D721Med (cell line): ENCODE measurements around the gene ITGA3.

Experiments
- DNase-seq: peaks from one replicate; pipeline ENCODE4 v3.0.0; 2011; ENCODE audit warnings: low spot score; ENCODE audit not compliant: insufficient read length
- FAIRE-seq: peaks from 2 replicates; lab custom pipeline; 2011; peaks lifted over from hg19 to GRCh38; lab: Jason Lieb, UNC
- TF ChIP-seq, protein P1 (sequence below): IDR thresholded peaks from 2 replicates; pipeline ENCODE4 v1.5.1; 2012; ENCODE audit warnings: mild to moderate bottlenecking, control low read depth; ENCODE audit not compliant: insufficient read depth; ENCODE audit errors: missing control alignments

Gene ITGA3

GRCh38 chr17:50027172-50027880 is 28.6 kb upstream of the ITGA3 start:
- DNase-seq (no peak), FAIRE-seq (no peak)
- TF ChIP-seq, protein P1, sequence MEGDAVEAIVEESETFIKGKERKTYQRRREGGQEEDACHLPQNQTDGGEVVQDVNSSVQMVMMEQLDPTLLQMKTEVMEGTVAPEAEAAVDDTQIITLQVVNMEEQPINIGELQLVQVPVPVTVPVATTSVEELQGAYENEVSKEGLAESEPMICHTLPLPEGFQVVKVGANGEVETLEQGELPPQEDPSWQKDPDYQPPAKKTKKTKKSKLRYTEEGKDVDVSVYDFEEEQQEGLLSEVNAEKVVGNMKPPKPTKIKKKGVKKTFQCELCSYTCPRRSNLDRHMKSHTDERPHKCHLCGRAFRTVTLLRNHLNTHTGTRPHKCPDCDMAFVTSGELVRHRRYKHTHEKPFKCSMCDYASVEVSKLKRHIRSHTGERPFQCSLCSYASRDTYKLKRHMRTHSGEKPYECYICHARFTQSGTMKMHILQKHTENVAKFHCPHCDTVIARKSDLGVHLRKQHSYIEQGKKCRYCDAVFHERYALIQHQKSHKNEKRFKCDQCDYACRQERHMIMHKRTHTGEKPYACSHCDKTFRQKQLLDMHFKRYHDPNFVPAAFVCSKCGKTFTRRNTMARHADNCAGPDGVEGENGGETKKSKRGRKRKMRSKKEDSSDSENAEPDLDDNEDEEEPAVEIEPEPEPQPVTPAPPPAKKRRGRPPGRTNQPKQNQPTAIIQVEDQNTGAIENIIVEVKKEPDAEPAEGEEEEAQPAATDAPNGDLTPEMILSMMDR = no peak

- DNase-seq (no peak), FAIRE-seq (no peak)
- TF ChIP-seq, protein P1 = no peak
Measured at GRCh38 chr17:50027881-50028735, 27.8 kb upstream of the ITGA3 start.

DNA sequence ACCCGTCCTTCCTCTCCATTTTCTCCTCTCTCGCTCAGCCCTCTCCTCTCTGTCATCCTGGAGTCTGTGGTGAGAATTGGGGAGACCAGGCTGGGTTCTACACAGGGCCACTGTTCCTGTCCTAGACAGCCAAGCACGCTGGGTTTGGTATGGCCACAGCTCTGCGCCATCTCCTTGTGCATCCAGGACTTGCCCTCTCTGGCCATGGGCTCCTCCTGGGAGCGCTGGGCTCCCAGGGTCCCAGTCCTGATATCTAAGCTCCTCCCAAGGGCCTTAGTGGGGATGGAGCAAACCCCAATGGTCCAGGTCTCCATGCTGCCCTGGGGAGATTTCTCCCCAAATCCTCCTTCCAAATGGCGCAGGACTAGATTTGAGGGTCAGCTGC is 27.2 kb upstream of the ITGA3 start:
- TF ChIP-seq, protein P1 = no peak
- FAIRE-seq = no peak
- DNase-seq = no peak

DNA sequence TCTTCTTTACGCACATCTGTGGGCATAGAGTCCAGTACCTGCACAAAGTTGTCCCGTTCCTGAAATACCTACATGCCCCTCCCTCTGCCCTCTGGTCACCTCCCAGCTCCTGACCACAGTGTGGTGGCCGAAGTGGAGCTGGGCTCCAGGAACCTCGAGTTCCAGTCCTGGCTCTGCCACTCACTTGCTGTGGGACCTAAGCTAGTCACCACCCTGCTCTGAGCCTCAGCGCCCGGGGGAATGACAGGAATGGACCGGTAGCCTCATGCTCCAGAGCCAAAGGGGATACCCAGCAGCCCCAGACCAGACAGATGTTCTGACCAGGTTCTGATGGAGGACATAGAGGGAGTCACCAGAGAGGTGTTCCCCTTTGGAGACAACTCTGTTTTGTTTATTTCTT is 26.7 kb upstream of the ITGA3 start:
- FAIRE-seq (no peak), DNase-seq (no peak)
- TF ChIP-seq, protein P1 = no peak

DNA sequence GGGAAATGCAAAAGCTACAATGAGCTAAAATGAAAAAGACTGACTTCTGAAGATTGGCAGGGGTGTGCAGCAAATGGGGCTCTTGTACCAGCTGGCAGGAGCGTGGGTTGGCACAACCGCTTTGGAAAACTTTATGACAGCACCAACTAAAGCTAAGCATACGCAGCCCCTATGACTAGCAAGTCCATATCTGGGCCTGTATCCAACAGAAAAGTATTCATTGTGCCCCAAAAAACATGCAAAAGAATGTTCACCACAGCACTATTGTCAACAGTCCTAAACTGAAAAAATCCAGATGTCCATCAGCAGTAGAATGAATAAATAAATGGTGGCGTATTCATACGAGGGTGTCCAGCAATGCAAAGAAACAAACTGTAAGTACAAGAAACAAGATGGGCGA is 22.6 kb upstream of the ITGA3 start:
- FAIRE-seq (no peak), DNase-seq (no peak)
- TF ChIP-seq, protein P1 = no peak

DNA sequence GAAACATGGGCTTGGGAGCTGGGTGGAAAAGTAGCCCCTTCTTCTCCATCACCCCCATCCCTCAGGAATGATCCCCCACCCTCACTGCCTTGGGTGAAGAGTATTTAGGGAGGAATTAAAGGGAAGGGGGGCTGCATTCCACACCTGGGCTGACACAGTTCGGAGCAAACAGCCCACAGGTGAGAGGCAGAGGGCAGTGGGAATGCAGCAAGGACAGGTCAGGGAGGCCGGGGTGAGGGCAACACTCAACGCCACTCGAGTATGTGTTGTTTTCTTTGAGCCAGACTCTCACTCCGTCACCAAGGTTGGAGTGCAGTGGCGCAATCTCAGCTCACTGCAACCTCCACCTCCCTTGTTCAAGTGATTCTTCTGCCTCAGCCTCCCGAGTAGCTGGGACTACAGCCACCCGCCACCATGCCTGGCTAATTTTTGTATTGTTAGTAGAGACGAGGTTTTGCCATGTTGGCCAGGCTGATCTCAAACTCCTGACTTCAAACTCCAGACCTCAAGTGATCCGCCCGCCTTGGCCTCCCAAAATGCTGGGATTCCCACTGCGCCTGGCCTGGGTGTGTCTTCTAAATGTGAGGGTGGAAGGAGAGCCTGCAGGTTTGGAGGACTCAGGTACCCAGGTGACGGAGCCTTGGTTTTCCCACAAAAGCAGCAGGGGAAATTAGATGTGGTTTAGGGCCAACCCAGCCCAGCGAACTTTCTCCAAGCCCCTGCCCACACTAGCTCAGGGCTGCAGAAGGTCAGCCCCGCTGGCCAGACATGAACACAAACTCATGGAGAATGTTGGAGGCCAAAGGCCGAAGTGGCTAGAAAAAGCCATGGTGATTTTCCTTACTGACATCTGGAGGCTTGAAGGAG is 21.2 kb upstream of the ITGA3 start:
- TF ChIP-seq, protein P1 = no peak
- DNase-seq (no peak), FAIRE-seq (no peak)
